Heart left ventricle (tissue), 16 donors: ENCODE data around the gene CACNB2. TPM values are rescaled to one million over a fixed set of nuclear protein-coding genes. Genes with fewer than 3 reads are reported as not detected.
"Not testable (repeated sequence)": the region's sequence is repeated elsewhere in the genome, so short reads cannot be mapped to it uniquely, and the experiment has no call there.

Experiments used
- ATAC-seq, 4 donors: fragments of 200-7000 bp; cut with Tn5 transposase; one replicate each; pipeline ENCODE4 v1.9.1; 2020 to 2022; ENCODE audit warnings: moderate library complexity in 4 of 4, mild to moderate bottlenecking in 3 of 4, moderate number of reproducible peaks in 1 of 4
- DNase-seq, 5 donors: peaks; one replicate each; pipeline ENCODE4 v3.0.0-alpha.2; 2020
- H3K27ac ChIP-seq, 12 donors: fragments of 200-600 bp; sonication (generic) in 4 of 12; one replicate each; pipeline versions ENCODE4 v1.5.0 to v1.8.0; 2016 to 2022; ENCODE audit warnings: mild to moderate bottlenecking in 2 of 12
- H3K27me3 ChIP-seq, 9 donors: fragments of 200-600 bp; sonication (generic) in 2 of 9; one replicate each; pipeline versions ENCODE4 v1.5.1 to v1.8.0; 2016 to 2022; ENCODE audit warnings: mild to moderate bottlenecking in 3 of 9
- H3K36me3 ChIP-seq, 9 donors: fragments of 200-600 bp; sonication (generic) in 2 of 9; one replicate each; pipeline versions ENCODE4 v1.5.0 to v1.8.0; 2018 to 2022; ENCODE audit warnings: mild to moderate bottlenecking in 2 of 9
- H3K4me1 ChIP-seq, 12 donors: fragments of 200-600 bp; sonication (generic) in 4 of 12; one replicate each; pipeline versions ENCODE4 v1.5.0 to v1.8.0; 2016 to 2022; ENCODE audit warnings: mild to moderate bottlenecking in 3 of 12
- H3K4me3 ChIP-seq, 12 donors: fragments of 200-600 bp; sonication (generic) in 4 of 12; one replicate each; pipeline versions ENCODE4 v1.5.0 to v1.8.0; 2017 to 2022; ENCODE audit warnings: mild to moderate bottlenecking in 9 of 12, moderate library complexity in 4 of 12
- H3K9me3 ChIP-seq, 12 donors: fragments of 200-600 bp; sonication (generic) in 4 of 12; one replicate each; pipeline versions ENCODE4 v1.5.0 to v1.8.0; 2016 to 2022; ENCODE audit warnings: mild to moderate bottlenecking in 1 of 12
- POLR2A ChIP-seq, 2 donors: fragments of 450-650 bp; IDR thresholded peaks; one replicate each; pipeline ENCODE4 v1.6.1; 2017; ENCODE audit warnings: antibody characterized with exemption in 2 of 2, mild to moderate bottlenecking in 2 of 2, moderate library complexity in 2 of 2
- WGBS, 4 donors: extraction: QIAGEN DNeasy Blood & Tissue Kit in 2 of 4; methylation state at CpG; one replicate each; pipeline versions ENCODE4 v1.1.5 to v1.1.7; 2013 to 2018; 5-methylcytosine and 5-hydroxymethylcytosine counted together
- intact Hi-C, 10 donors: fragments of 100-400 bp; cut with DNase I; formaldehyde crosslinking; loops; one replicate each; pipeline versions ENCODE4 v1.11.1 to v1.14.2; 2022
- polyA plus RNA-seq, 2 donors: library from polyadenylated mRNA; stranded (reverse); fragments of 200-250 nt; gene quantifications; one replicate each; pipeline ENCODE4 v1.2.3, GENCODE V29; 2013
- total RNA-seq, 9 donors: library from RNA; depleted of rRNA in 2 of 9; stranded (reverse); fragments of >200 nt in 2 of 9; fragmentation: NEBNext Ultra II Directional in 3 of 9; extraction: Animal tissue kit (Norgen Biotek cat#: 25700) in 3 of 9; gene quantifications; one replicate each; pipeline versions ENCODE4 v1.1.0 to v1.2.4, GENCODE V29; 2016 to 2023
- TF ChIP-seq, protein P1 (sequence below), 12 donors: fragments of 200-600 bp; sonication (generic) in 4 of 12; IDR thresholded peaks; one replicate each; pipeline versions ENCODE4 v1.5.0 to v1.8.0; 2018 to 2022; ENCODE audit warnings: antibody characterized with exemption in 12 of 12, mild to moderate bottlenecking in 5 of 12
- donor health status: ischemic (EF 13 %, LVEDD 7.1; RV severe dilation, severe dysfunction).
- donor health status: healthy with polysubstance abuse.
- donor health status: DM: no; HTN: yes; CAD: no.
- donor health status: DM: no; HTN: no; CAD: no.
- donor health status: ischemic (EF 25% LVEDD 6.9; RV normal size, moderate dysfunction).
- donor health status: ischemic (EF 25% LVEDD 5.7; RV mildly dilated, moderate dysfunction).
- donor health status: healthy.
- donor health status: DM: yes; HTN: yes; CAD: no.
- donor health status: ischemic (EF 35%, LVEDD 5.7; RV mildly dilated, moderate dysfunction).
- donor health status: nonischemic (EF 11% LVEDD 7.7; RV severe dilation, severe dysfunction).
- donor health status: DM: yes; HTN: yes; CAD: no.
- donor health status: PGD.
- donor health status: ischemic (EF 29% LVEDD 5.4; RV normal size, mild dysfunction).
- donor health status: nonischemic (EF 23%, LVEDD 6.1; RV moderate dilation, normal function).

Gene CACNB2
- total and polyA plus RNA-seq, 11 donors: 11.4 to 63.2 (median 33.2) TPM

DNA sequence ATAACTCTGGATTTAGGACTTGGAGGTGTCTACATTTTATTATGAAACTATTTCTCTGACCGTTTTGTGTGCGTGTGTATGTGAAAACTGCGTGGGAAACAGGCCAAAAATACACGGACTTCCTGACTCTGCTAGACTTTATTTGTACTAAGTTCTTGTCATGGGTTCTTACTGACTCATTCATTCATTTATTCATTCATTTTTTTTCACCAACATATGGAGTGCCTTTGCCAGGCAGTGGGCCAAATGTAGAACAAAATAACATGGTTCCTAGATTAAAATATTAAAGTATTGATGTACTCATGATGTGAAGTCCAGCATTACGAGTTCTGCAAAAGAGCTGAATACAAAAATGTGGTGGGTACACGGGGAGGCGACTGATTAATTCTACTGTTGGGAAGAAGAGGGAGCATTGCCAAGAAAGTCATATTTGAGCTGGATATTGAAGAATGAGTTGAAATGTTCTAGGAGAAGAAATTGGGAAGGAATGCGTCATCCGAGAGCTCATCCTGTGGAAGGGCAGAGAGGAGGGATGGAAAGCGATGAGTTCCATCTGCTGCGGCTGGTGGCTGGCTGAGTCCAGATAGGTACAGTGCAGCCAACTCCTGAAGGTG is 24.6 kb downstream of the CACNB2 start:
- TF ChIP-seq, protein P1, sequence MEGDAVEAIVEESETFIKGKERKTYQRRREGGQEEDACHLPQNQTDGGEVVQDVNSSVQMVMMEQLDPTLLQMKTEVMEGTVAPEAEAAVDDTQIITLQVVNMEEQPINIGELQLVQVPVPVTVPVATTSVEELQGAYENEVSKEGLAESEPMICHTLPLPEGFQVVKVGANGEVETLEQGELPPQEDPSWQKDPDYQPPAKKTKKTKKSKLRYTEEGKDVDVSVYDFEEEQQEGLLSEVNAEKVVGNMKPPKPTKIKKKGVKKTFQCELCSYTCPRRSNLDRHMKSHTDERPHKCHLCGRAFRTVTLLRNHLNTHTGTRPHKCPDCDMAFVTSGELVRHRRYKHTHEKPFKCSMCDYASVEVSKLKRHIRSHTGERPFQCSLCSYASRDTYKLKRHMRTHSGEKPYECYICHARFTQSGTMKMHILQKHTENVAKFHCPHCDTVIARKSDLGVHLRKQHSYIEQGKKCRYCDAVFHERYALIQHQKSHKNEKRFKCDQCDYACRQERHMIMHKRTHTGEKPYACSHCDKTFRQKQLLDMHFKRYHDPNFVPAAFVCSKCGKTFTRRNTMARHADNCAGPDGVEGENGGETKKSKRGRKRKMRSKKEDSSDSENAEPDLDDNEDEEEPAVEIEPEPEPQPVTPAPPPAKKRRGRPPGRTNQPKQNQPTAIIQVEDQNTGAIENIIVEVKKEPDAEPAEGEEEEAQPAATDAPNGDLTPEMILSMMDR (IDR thresholded peaks at IDR 0.05): no peak
- TF ChIP-seq POLR2A (IDR thresholded peaks at IDR 0.05): no peak
- ATAC-seq (no peak), DNase-seq (no peak)
- H3K4me3 ChIP-seq: no peak overlapping the region
- H3K9me3 ChIP-seq: no peaks in the 10 kb centered on the region
- 56 to 67% (median 65%) methylated on average over 11 of the region's 11 CpGs for WGBS, 4 donors
- H3K4me1 ChIP-seq: peaks cover 0 to 9% (median 2%) of the 10 kb centered on the region in 12 donors
- no peaks in the 10 kb centered on the region for H3K27me3 ChIP-seq
- no peaks in the 10 kb centered on the region for H3K36me3 ChIP-seq
- peak overlapping the region in 2 of 12 donors; percentile 40 to 48 for H3K27ac ChIP-seq
- intact Hi-C loops: no loop called here

DNA sequence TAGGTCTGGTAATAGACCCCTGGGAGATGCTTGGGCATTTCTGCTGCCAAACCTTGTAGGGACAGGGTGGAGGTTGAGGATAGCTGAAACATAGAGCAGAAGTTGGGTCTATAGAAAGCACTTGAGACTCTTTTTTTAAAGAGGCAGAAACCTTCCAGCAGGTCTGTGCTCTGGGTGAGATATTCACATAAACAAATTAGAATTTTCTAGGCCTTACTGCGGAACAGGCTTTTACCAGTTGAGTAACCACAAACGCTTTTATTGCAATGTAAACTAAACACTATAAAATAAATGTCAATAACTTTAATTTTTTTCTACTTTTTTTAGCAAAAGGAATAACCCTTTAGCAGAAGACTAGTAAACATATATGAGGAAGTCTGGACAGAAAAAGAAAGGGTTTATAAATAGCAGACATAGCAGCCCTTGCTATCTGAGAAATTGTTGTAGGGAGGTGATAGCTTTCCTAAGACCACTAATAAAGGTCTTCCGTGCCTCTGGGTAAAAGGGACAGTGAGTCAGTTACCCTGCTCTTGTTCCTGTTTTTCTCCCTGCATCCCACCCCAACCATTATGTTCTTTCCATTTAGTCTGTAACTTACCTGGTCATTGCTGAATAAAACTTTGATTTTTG is 38.7 kb downstream of the CACNB2 start:
- no peaks in the 10 kb centered on the region for H3K36me3 ChIP-seq
- H3K9me3 ChIP-seq: no peaks in the 10 kb centered on the region
- H3K27ac ChIP-seq: peak overlapping the region in 11 of 12 donors; percentile 46 to 93 (median 82)
- DNase-seq: no peak
- H3K27me3 ChIP-seq: no peaks in the 10 kb centered on the region
- no peak for TF ChIP-seq POLR2A (IDR thresholded peaks at IDR 0.05)
- TF ChIP-seq, protein P1 (IDR thresholded peaks at IDR 0.05): no peak
- 36 to 47% (median 44%) methylated on average over 3 of the region's 3 CpGs for WGBS, 4 donors
- H3K4me3 ChIP-seq: peak overlapping the region in 4 of 12 donors; percentile 6 to 51 (median 30)
- peak in 3 of 4 donors; percentile 30 to 49 (median 45) for ATAC-seq
- intact Hi-C loops: no loop called here
- peaks cover 0 to 30% (median 19%) of the 10 kb centered on the region in 12 donors for H3K4me1 ChIP-seq

DNA sequence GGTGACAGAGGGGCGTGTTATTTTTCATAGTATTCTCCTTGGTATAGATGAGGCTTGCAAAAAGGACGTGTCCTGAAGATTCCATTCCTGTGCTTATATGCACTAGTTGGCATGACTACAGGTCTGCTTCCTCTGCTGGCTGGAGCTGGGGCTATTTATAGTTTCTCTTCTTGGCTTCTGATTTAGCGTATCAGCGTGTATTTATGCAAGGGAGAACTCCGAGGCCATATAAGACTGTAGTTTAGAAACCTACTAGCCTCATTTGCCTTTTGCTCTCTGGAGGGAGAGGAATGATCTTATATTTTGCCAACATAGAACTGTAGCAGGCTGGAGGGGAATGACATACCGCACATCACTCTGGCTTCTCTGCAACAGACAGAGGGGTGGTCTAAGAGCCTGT is 39.7 kb downstream of the CACNB2 start:
- peak; percentile 94 to 97 (median 95) for ATAC-seq
- H3K4me3 ChIP-seq: peak overlapping the region in 8 of 12 donors; percentile 6 to 51 (median 30)

DNA sequence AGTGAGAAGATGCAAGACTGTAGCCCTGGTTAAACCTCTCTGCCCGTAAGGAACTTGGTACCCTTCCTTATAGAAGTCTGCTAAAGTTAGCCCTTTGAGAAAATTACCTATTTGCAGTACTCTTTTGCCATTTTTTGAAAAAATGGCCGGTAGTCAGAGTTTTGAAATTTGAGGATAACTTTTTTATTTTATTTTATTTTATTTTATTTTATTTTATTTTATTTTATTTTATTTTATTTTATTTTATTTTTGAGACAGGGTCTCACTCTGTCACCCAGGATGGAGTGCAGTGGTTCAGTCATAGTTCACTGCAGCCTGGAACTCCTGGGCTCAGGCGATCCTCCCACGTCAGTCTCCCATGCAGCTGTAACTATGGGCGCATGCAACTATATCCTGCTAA is 41.2 kb downstream of the CACNB2 start:
- peaks cover 0 to 36% (median 19%) of the 10 kb centered on the region in 12 donors for H3K4me1 ChIP-seq
- WGBS, 4 donors: 97 to 98% (median 97%) methylated on average over 5 of the region's 5 CpGs
- H3K9me3 ChIP-seq: not testable (repeated sequence)

More for the DNA sequence above, 39.7 kb downstream of the CACNB2 start:
- Histone ChIP-seq H3K27ac (peak overlapping the region; percentile 46 to 93 (median 81)), H3K27me3 (no peaks in the 10 kb centered on the region), H3K9me3 (no peaks in the 10 kb centered on the region), H3K4me1 (peaks cover 0 to 30% (median 19%) of the 10 kb centered on the region in 12 donors), H3K36me3 (no peaks in the 10 kb centered on the region)
- WGBS, 4 donors: 6 to 9% (median 8%) methylated on average over 6 of the region's 6 CpGs
- peak in 3 of 5 donors; percentile 37 to 44 (median 40) for DNase-seq
- TF ChIP-seq, protein P1 (IDR thresholded peaks at IDR 0.05): no peak
- TF ChIP-seq POLR2A (IDR thresholded peaks at IDR 0.05): no peak
- intact Hi-C loops: loop anchor here in 1 of 10 donors (5.0 kb wide), 1 partner anchor 38 kb away; the partner anchor contains the start of gene CACNB2

More for the DNA sequence above, 41.2 kb downstream of the CACNB2 start:
- DNase-seq, H3K36me3 ChIP-seq, H3K4me3 ChIP-seq, ATAC-seq, H3K27me3 ChIP-seq: not testable (repeated sequence)
- intact Hi-C loops: loop anchor here in 1 of 10 donors (5.0 kb wide), 1 partner anchor 39 kb away; the partner anchor contains the start of gene CACNB2
- peak overlapping the region in 3 of 12 donors; percentile 80 to 90 (median 83) for H3K27ac ChIP-seq
